Measurements from ENCODE around the gene DVL2.

DNA sequence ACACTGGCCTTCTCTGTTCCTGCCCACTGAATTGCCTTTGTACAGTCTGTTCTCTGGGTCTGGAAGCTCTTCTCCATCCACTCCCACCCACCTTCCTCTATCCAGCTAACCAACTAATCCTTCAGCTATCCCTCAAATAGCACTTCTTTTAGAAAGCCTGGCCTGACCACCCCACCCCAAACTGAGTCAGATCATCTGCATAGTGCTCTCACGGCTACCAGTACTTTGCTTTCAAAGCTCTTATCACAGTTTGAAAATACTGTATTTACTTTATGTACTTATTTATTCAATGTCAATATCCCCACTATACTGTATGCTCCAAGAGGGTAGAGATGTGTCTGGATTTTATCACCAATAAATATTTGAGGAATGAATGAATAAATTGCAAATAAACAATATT, 32.5 kb upstream of the DVL2 start:
- TF ChIP-seq POLR2AphosphoS5 (IDR thresholded peaks at IDR 0.05) = no peak
- TF ChIP-seq, protein P1, sequence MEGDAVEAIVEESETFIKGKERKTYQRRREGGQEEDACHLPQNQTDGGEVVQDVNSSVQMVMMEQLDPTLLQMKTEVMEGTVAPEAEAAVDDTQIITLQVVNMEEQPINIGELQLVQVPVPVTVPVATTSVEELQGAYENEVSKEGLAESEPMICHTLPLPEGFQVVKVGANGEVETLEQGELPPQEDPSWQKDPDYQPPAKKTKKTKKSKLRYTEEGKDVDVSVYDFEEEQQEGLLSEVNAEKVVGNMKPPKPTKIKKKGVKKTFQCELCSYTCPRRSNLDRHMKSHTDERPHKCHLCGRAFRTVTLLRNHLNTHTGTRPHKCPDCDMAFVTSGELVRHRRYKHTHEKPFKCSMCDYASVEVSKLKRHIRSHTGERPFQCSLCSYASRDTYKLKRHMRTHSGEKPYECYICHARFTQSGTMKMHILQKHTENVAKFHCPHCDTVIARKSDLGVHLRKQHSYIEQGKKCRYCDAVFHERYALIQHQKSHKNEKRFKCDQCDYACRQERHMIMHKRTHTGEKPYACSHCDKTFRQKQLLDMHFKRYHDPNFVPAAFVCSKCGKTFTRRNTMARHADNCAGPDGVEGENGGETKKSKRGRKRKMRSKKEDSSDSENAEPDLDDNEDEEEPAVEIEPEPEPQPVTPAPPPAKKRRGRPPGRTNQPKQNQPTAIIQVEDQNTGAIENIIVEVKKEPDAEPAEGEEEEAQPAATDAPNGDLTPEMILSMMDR (IDR thresholded peaks at IDR 0.05) = no peak
